GM03348 (cell line): ENCODE data around the gene PMP22.

Experiments used
- DNase-seq: peaks from one replicate; pipeline ENCODE4 v3.0.0; 2012; ENCODE audit warnings: low spot score

PMP22 gene

GRCh38 chr17:15265131-15265530, at the start of gene PMP22:
Gene PMP22 (minus strand): TSS chr17:15265326. CDS start chr17:15260727, 4,599 bp downstream.
- peak; percentile 40 for DNase-seq

- no peak for DNase-seq
Observed at GRCh38 chr17:15311996-15312395, 46.9 kb upstream of the PMP22 start.

GRCh38 chr17:15309793-15310192, 44.7 kb upstream of the PMP22 start:
- no peak for DNase-seq

GRCh38 chr17:15309236-15309635, 44.1 kb upstream of the PMP22 start:
- no peak for DNase-seq

GRCh38 chr17:15308758-15309157, 43.6 kb upstream of the PMP22 start:
- DNase-seq: no peak

GRCh38 chr17:15307710-15308111, 42.6 kb upstream of the PMP22 start:
- no peak for DNase-seq

- no peak for DNase-seq
Observed at GRCh38 chr17:15303851-15304250, 38.7 kb upstream of the PMP22 start.

GRCh38 chr17:15303268-15303667, 38.1 kb upstream of the PMP22 start:
- DNase-seq: no peak

- no peak for DNase-seq
Observed at GRCh38 chr17:15301845-15302244, 36.7 kb upstream of the PMP22 start.

GRCh38 chr17:15298176-15298575, 33.0 kb upstream of the PMP22 start:
- peak; percentile 56 for DNase-seq

- no peak for DNase-seq
Observed at GRCh38 chr17:15293558-15293957, 28.4 kb upstream of the PMP22 start.

GRCh38 chr17:15291674-15292361, 26.7 kb upstream of the PMP22 start:
- DNase-seq: peak; percentile 31

GRCh38 chr17:15290605-15291004, 25.5 kb upstream of the PMP22 start:
- DNase-seq: peak; percentile 51

- DNase-seq: no peak
Observed at GRCh38 chr17:15289285-15290183, 24.4 kb upstream of the PMP22 start.

GRCh38 chr17:15288859-15289258, 23.7 kb upstream of the PMP22 start:
- DNase-seq: no peak

GRCh38 chr17:15287538-15288267, 22.6 kb upstream of the PMP22 start:
- DNase-seq: peak; percentile 36

- DNase-seq: no peak
Observed at GRCh38 chr17:15285466-15285865, 20.3 kb upstream of the PMP22 start.

GRCh38 chr17:15284537-15284936, 19.4 kb upstream of the PMP22 start:
- DNase-seq: no peak

GRCh38 chr17:15284107-15284506, 19.0 kb upstream of the PMP22 start:
- no peak for DNase-seq

- DNase-seq: no peak
Observed at GRCh38 chr17:15281909-15282308, 16.8 kb upstream of the PMP22 start.

- DNase-seq: peak; percentile 41
Observed at GRCh38 chr17:15278924-15279477, 13.9 kb upstream of the PMP22 start.

GRCh38 chr17:15278380-15278779, 13.3 kb upstream of the PMP22 start:
- DNase-seq: no peak
